ENCODE measurements around the gene AP2A2. TPM values are rescaled to one million over a fixed set of nuclear protein-coding genes. Genes with fewer than 3 reads are reported as not detected.
A peak's percentile ranks its signal among the peaks of the same experiment; 100 is the strongest.

The AP2A2 gene
- total RNA-seq, 2 experiments from 2014 or later = 24.9 to 43.0 TPM

GRCh38 chr11:929405-929804, 3.7 kb downstream of the AP2A2 start:
- Histone ChIP-seq H3K79me2 (ENCODE audit: insufficient read depth, low read depth, low read length) (peaks cover 37% of the 10 kb centered on the region; the same call in 1 of the 2 replicates), H3K4me2 (ENCODE audit: low read length) (no peak overlapping the region), H3K9me3 (ENCODE audit: low read length) (no peaks in the 10 kb centered on the region), H3K36me3 (ENCODE audit: insufficient read depth, low read length) (peaks cover 13% of the 10 kb centered on the region; the same call in 1 of the 2 replicates), H4K20me1 (ENCODE audit: insufficient read depth, low read length) (no peaks in the 10 kb centered on the region), H2AFZ (ENCODE audit: low read length) (no peak overlapping the region), H3K4me3 (ENCODE audit: low read depth, low read length, poor library complexity, severe bottlenecking) (no peak overlapping the region), H3K4me1 (ENCODE audit: insufficient read depth, low read length, poor library complexity, severe bottlenecking) (peaks cover 18% of the 10 kb centered on the region), H3K9me2 (ENCODE audit: insufficient read depth, low read length) (no peaks in the 10 kb centered on the region), H3K27ac (ENCODE audit: low read depth, low read length, poor library complexity, severe bottlenecking) (no peak overlapping the region)
- ChIA-PET CTCF (ENCODE audit: unreplicated experiment) (no interaction called here), POLR2A (interaction anchor here (0.6 to 1.2 kb wide), 3 partner anchors 14 to 86 kb away, joined by 3 to 5 read pairs (median 4); no protein-coding TSS in a partner anchor)
- TF ChIP-seq, protein P1, sequence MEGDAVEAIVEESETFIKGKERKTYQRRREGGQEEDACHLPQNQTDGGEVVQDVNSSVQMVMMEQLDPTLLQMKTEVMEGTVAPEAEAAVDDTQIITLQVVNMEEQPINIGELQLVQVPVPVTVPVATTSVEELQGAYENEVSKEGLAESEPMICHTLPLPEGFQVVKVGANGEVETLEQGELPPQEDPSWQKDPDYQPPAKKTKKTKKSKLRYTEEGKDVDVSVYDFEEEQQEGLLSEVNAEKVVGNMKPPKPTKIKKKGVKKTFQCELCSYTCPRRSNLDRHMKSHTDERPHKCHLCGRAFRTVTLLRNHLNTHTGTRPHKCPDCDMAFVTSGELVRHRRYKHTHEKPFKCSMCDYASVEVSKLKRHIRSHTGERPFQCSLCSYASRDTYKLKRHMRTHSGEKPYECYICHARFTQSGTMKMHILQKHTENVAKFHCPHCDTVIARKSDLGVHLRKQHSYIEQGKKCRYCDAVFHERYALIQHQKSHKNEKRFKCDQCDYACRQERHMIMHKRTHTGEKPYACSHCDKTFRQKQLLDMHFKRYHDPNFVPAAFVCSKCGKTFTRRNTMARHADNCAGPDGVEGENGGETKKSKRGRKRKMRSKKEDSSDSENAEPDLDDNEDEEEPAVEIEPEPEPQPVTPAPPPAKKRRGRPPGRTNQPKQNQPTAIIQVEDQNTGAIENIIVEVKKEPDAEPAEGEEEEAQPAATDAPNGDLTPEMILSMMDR (conservative IDR thresholded peaks at IDR 0.05; ENCODE audit: low read length) = no peak
- TF ChIP-seq EZH2phosphoT487 (IDR thresholded peaks at IDR 0.05; ENCODE audit: borderline replicate concordance, low read depth, low read length) = no peak
- no TSS peak for BruUV-seq (replicated peaks)
- DNase-seq (ENCODE audit: low spot score) = no peak
- intact Hi-C loops (cut with micrococcal nuclease; ENCODE audit: unreplicated experiment) = no loop called here

DNA sequence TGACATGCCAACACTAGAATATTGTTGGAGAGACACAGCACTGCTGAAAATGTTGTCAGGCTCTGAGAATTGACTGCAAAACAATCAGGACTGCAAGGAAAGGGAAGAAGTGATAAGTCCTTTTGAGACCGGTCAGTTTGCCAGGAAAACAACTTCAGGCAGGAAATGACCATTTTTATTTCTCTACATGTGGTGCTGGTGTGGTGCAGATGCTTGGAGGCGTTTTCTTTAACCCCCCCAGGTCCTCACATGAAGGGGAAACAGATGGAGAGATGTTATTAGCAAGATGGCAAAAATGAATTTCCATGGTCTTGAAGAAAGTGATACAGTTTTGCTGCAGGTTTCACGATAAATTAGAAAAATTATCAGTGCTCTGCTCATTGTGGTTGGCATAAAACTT, 5.7 kb downstream of the AP2A2 start:
- no peaks in the 10 kb centered on the region for H4K20me1 ChIP-seq (ENCODE audit: insufficient read depth, low read length)

GRCh38 chr11:932435-932834, 6.8 kb downstream of the AP2A2 start:
- POLR2A ChIA-PET = interaction anchor here (0.6 kb wide), 1 partner anchor 446 kb away, joined by 3 read pairs; no protein-coding TSS in a partner anchor

More for the DNA sequence above, 5.7 kb downstream of the AP2A2 start:
- intact Hi-C loops (cut with micrococcal nuclease; ENCODE audit: unreplicated experiment) = no loop called here
- TSS peak; percentile 51 for BruUV-seq (replicated peaks)
- H3K4me3 ChIP-seq (ENCODE audit: low read depth, low read length, poor library complexity, severe bottlenecking) = no peak overlapping the region
- no peaks in the 10 kb centered on the region for H3K9me3 ChIP-seq (ENCODE audit: low read length)
- CTCF ChIA-PET (ENCODE audit: unreplicated experiment) = no interaction called here
- no peak overlapping the region for H2AFZ ChIP-seq (ENCODE audit: low read length)
- peaks cover 37% of the 10 kb centered on the region; the same call in 1 of the 2 replicates for H3K79me2 ChIP-seq (ENCODE audit: insufficient read depth, low read depth, low read length)
- H3K36me3 ChIP-seq (ENCODE audit: insufficient read depth, low read length) = peaks cover 13% of the 10 kb centered on the region; the same call in 1 of the 2 replicates
- no peak overlapping the region for H3K27ac ChIP-seq (ENCODE audit: low read depth, low read length, poor library complexity, severe bottlenecking)
- no peak for TF ChIP-seq EZH2phosphoT487 (IDR thresholded peaks at IDR 0.05; ENCODE audit: borderline replicate concordance, low read depth, low read length)
- TF ChIP-seq, protein P1 (conservative IDR thresholded peaks at IDR 0.05; ENCODE audit: low read length) = no peak
- H3K9me2 ChIP-seq (ENCODE audit: insufficient read depth, low read length) = no peaks in the 10 kb centered on the region
- no peak overlapping the region for H3K4me2 ChIP-seq (ENCODE audit: low read length)
- peaks cover 18% of the 10 kb centered on the region for H3K4me1 ChIP-seq (ENCODE audit: insufficient read depth, low read length, poor library complexity, severe bottlenecking)
- POLR2A ChIA-PET = no interaction called here
- no peak for DNase-seq (ENCODE audit: low spot score)

More at GRCh38 chr11:932435-932834, 6.8 kb downstream of the AP2A2 start:
- TF ChIP-seq EZH2phosphoT487 (IDR thresholded peaks at IDR 0.05; ENCODE audit: borderline replicate concordance, low read depth, low read length) = no peak
- TF ChIP-seq, protein P1 (conservative IDR thresholded peaks at IDR 0.05; ENCODE audit: low read length) = no peak
- BruUV-seq (replicated peaks) = no TSS peak
- Histone ChIP-seq H3K4me2 (ENCODE audit: low read length) (no peak overlapping the region), H3K79me2 (ENCODE audit: insufficient read depth, low read depth, low read length) (peaks cover 34% of the 10 kb centered on the region; the same call in 1 of the 2 replicates), H3K4me3 (ENCODE audit: low read depth, low read length, poor library complexity, severe bottlenecking) (no peak overlapping the region), H3K4me1 (ENCODE audit: insufficient read depth, low read length, poor library complexity, severe bottlenecking) (peaks cover 7% of the 10 kb centered on the region), H4K20me1 (ENCODE audit: insufficient read depth, low read length) (no peaks in the 10 kb centered on the region), H2AFZ (ENCODE audit: low read length) (no peak overlapping the region), H3K9me3 (ENCODE audit: low read length) (no peaks in the 10 kb centered on the region), H3K27ac (ENCODE audit: low read depth, low read length, poor library complexity, severe bottlenecking) (no peak overlapping the region), H3K9me2 (ENCODE audit: insufficient read depth, low read length) (no peaks in the 10 kb centered on the region), H3K36me3 (ENCODE audit: insufficient read depth, low read length) (peaks cover 9% of the 10 kb centered on the region; the same call in 1 of the 2 replicates)
- CTCF ChIA-PET (ENCODE audit: unreplicated experiment) = no interaction called here
- no peak for DNase-seq (ENCODE audit: low spot score)
- intact Hi-C loops (cut with micrococcal nuclease; ENCODE audit: unreplicated experiment) = no loop called here

All from OCI-LY7 (cell line).